SK-N-SH treated with all-trans-retinoic acid at 6 μM for 48 hours (cell line): Measurements from ENCODE around the gene CYP2R1.

Experiments
- BACH2 ChIP-seq: fragments of 250-450 bp; sonication (Bioruptor Pico); IDR thresholded peaks from 2 replicates; pipeline ENCODE4 v1.9.0; 2021; ENCODE audit warnings: mild to moderate bottlenecking, borderline replicate concordance
- CREB5 ChIP-seq: fragments of 250-450 bp; sonication (Bioruptor Pico); IDR thresholded peaks from 2 replicates; pipeline ENCODE4 v1.5.1; 2020; ENCODE audit warnings: low read depth, mild to moderate bottlenecking, moderate library complexity
- CSDC2 ChIP-seq: fragments of 250-450 bp; sonication (Bioruptor Pico); IDR thresholded peaks from 2 replicates; pipeline ENCODE4 v1.5.0; 2020; ENCODE audit warnings: mild to moderate bottlenecking, moderate library complexity
- ISL1 ChIP-seq: fragments of 250-450 bp; sonication (Bioruptor Pico); IDR thresholded peaks from 2 replicates; pipeline ENCODE4 v2.1.2; 2022; ENCODE audit warnings: mild to moderate bottlenecking, moderate library complexity
- POU6F1 ChIP-seq: fragments of 250-450 bp; sonication (Bioruptor Pico); IDR thresholded peaks from 2 replicates; pipeline ENCODE4 v1.8.0; 2021; ENCODE audit warnings: low read depth, mild to moderate bottlenecking, moderate library complexity, borderline replicate concordance
- PPARA ChIP-seq: fragments of 250-450 bp; sonication (Bioruptor Pico); IDR thresholded peaks from 2 replicates; pipeline ENCODE4 v1.5.0; 2020; ENCODE audit warnings: mild to moderate bottlenecking, borderline replicate concordance
- TCF4 ChIP-seq: fragments of 250-450 bp; sonication (Bioruptor Pico); IDR thresholded peaks from 2 replicates; pipeline ENCODE4 v1.8.0; 2021; ENCODE audit warnings: mild to moderate bottlenecking, moderate library complexity, borderline replicate concordance
- TSHZ2 ChIP-seq: fragments of 250-450 bp; sonication (Bioruptor Pico); IDR thresholded peaks from 2 replicates; pipeline ENCODE4 v1.5.0; 2020; ENCODE audit warnings: mild to moderate bottlenecking, moderate library complexity
- ZFP3 ChIP-seq: fragments of 250-450 bp; sonication (Bioruptor Pico); IDR thresholded peaks from 2 replicates; pipeline ENCODE4 v1.5.0; 2020; ENCODE audit warnings: mild to moderate bottlenecking, moderate library complexity
- ZNF565 ChIP-seq: fragments of 450-650 bp; formaldehyde crosslinking; conservative IDR thresholded peaks from 2 replicates; pipeline ENCODE4 v1.5.0; 2020; ENCODE audit warnings: low read depth, mild to moderate bottlenecking, moderate library complexity
- ZNF70 ChIP-seq: fragments of 450-650 bp; formaldehyde crosslinking; IDR thresholded peaks from 2 replicates; pipeline ENCODE4 v1.5.0; 2020; ENCODE audit warnings: mild to moderate bottlenecking, moderate library complexity

GRCh38 chr11:14857621-14858020, 34.4 kb downstream of the CYP2R1 start:
- TF ChIP-seq TCF4 (CRISPR knock-in tag) (no peak), ZNF565 (CRISPR knock-in tag) (no peak), TSHZ2 (no peak), POU6F1 (CRISPR knock-in tag) (no peak), CREB5 (CRISPR knock-in tag) (no peak), BACH2 (CRISPR knock-in tag) (no peak), ISL1 (CRISPR knock-in tag) (no peak), ZFP3 (CRISPR knock-in tag) (no peak), PPARA (CRISPR knock-in tag) (no peak), CSDC2 (no peak), ZNF70 (CRISPR knock-in tag) (no peak)
